Fibroblast of villous mesenchyme (primary cell): ENCODE results near the gene CELA2B. TPM values are rescaled to one million over a fixed set of nuclear protein-coding genes. Genes with fewer than 3 reads are reported as not detected.
"Not testable (repeated sequence)": the region's sequence is repeated elsewhere in the genome, so short reads cannot be mapped to it uniquely, and the experiment has no call there.

Experiments
- DNase-seq: peaks from one replicate; pipeline ENCODE4 v3.0.0-alpha.2; 2010; ENCODE audit warnings: low read depth
- H3K4me3 ChIP-seq: 2 replicates; pipeline ENCODE4 v1.5.1; 2011; ENCODE audit warnings: low read depth, mild to moderate bottlenecking, low read length
- CTCF ChIP-seq: IDR thresholded peaks from 2 replicates; pipeline ENCODE4 v1.5.1; 2012; ENCODE audit warnings: low read depth, mild to moderate bottlenecking, low read length; ENCODE audit not compliant: insufficient read depth
- total RNA-seq: library from RNA; depleted of rRNA; stranded (reverse); fragments of >200 nt; gene quantifications from 2 replicates; pipeline ENCODE4 v1.2.3, GENCODE V29; 2012

CELA2B gene
- total RNA-seq, 1 donor: not detected

GRCh38 chr1:15513919-15514318 is 38.0 kb downstream of the CELA2B start:
- no peak for TF ChIP-seq CTCF
- no peak overlapping the region for H3K4me3 ChIP-seq
- DNase-seq: no peak

- DNase-seq: not testable (repeated sequence)
These were observed 38.7 kb downstream of the CELA2B start for GRCh38 chr1:15514557-15514956.

GRCh38 chr1:15515022-15515663 is 39.2 kb downstream of the CELA2B start:
- no peak overlapping the region for H3K4me3 ChIP-seq
- peak; percentile 52 for DNase-seq
- TF ChIP-seq CTCF: no peak

More at GRCh38 chr1:15514557-15514956, 38.7 kb downstream of the CELA2B start:
- not testable (repeated sequence) for H3K4me3 ChIP-seq

- no peak for DNase-seq
- TF ChIP-seq CTCF: no peak
- H3K4me3 ChIP-seq: no peak overlapping the region
These were observed 43.7 kb downstream of the CELA2B start for GRCh38 chr1:15519625-15520024.

- H3K4me3 ChIP-seq, DNase-seq: not testable (repeated sequence)
These were observed 45.5 kb downstream of the CELA2B start for GRCh38 chr1:15521206-15521906.

- no peak overlapping the region for H3K4me3 ChIP-seq
- no peak for DNase-seq
- TF ChIP-seq CTCF: no peak
These were observed 46.6 kb downstream of the CELA2B start for GRCh38 chr1:15522551-15522950.

GRCh38 chr1:15523104-15524020 is 47.5 kb downstream of the CELA2B start:
- no peak for TF ChIP-seq CTCF
- DNase-seq: peak; percentile 69
- peak overlapping the region; percentile 75 for H3K4me3 ChIP-seq
